ENCODE data around the gene GSDMA.
"Not testable (repeated sequence)": the region's sequence is repeated elsewhere in the genome, so short reads cannot be mapped to it uniquely, and the experiment has no call there.

The GSDMA gene

DNA sequence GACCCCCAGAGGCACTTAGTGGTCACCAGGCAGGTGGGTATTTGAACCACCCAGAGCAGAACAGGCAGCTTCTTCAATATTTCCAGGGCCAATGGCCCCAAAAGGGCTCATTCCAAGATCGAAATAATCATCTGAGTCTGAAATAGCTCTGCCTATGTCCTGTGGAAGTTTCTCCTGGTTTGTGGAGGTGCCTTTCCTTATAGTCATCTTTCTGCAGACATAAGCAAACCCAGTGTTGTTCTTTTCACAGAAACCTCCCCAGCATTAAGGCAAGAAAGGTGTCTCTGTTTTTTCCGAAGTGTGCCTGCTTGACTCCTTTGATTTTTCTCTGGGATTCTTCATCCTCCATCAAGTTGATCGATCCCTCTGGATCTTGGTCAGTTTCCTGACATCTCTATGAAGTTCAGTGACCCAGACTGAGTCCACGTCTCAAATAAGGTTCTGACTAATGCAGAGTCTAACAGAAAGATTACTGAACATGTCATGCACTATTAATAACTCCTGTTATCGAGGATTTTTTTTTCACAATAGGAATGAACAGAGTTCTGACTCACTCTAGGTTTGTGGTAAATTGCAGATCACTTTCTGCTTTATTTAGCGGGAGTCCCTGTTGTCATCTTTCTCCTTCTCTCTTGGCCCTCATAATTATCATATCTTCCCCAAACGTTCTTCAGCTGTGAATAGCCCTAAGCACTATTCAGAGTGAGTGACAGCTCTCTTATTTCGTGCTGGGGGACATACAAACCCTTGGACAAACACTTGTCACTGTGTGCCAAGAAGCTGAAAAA, 33.8 kb upstream of the GSDMA start:
- DNase-seq: peak in 2 of 58 donors; percentile 3 to 20

DNA sequence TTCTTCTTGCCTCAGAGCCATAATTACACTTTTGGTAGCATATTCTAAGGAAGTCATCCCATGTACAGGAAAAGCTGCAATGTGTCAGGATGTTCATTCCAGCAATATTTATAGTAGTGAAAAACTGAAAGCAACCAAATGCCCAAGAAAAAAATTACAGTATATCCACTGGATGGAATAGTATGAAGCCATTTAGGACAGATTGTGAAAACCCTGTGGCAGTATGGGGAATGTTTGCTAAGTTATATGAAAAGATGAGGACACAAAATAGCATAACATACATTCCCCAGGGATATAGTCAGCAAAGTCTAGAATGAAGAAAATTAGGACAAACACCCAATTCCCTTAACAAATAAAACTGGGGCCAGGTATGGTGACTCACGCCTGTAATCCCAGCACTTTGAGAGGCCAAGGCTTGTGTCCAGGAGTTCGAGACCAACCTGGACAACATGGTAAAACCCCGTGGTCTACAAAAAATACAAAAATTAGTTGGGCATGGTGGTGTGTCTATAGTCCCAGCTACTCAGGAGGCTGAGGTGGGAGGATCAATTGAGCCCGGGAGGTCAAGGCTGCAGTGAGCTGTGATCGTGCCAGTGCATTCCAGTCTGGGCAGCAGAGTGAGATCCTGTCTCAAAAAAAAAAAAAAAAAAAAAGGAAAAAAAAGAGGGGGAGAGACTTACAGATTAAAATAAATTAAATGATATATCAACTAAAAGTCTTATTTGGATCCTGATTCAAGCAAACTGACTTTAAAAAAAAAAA, 33.0 kb upstream of the GSDMA start:
- DNase-seq: no peak

DNA sequence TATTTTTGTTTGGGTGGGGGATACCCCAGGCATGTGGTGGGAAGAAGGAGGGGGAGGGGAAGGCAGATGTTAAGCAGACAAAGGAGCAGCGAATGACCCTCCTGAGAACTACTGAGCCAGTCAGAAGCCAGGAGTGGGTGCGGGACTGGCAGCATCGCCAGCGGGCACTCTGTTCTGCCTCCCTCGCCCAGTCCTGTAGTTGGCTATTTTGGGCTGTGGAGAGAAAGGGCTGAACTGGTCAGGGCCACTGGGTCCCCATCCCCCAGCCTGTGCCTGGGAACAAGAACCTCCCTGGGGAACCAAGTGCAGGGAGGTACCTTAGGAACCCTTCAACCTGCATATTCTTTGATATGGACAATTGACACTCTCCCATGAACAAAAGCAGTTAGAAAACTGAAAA, 28.9 kb upstream of the GSDMA start:
- no peak for DNase-seq

DNA sequence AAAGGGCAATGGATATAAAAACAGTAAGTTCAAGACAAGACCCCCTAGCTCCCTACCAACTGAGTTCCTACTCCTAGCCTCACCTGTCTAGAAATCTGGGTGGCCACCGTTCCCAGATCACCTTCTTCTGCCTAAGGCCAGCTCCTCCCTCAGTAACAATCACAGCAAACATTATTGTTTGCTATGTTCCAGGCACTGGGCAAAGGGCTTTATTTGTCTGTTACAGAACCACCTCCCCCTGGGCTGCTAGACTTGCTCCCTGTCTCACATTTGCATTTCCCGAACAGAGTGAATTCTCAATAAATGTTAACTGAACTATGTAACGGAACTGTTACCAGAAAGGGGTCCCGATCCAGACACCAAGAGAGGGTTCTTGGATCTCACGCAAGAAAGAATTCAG, 28.5 kb upstream of the GSDMA start:
- no peak for DNase-seq

DNA sequence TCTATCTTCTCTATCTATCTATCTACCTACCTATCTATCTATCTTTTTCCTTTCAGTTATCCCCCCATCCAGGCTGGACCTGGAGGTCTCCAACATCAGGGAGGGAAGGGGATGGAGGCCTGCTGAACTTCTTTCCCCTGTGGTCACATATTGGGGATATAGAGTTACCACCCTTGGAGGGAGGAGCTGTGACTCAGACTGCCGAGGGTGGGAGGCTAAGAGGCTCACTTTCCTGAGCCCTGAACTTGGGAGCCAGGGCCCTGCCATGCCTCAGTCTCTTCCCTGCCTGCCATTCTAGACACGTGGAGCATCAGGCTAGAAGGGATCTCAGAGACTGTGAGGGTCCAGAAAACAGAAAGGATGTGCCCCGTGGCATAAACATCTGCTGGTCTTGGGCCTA, 26.9 kb upstream of the GSDMA start:
- DNase-seq: no peak

DNA sequence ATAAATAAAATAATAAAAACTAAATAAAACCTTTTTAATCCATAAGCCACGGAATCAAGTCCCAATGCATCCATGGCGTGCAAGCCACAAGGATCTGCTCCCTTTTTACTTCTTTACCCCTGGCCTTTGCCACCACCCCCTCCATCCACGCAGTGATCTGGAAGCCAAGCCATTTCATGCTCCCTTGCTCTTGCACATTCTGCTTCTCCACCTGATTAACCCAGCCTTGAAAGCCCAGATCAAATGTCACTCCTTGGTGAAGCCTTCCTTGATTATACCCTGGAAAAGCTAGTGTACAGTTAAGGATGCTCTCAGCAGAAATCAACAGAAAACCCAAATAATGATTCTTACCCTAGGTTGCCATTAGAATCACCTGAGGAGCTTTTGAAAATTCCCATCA, 25.4 kb upstream of the GSDMA start:
- no peak for DNase-seq

DNA sequence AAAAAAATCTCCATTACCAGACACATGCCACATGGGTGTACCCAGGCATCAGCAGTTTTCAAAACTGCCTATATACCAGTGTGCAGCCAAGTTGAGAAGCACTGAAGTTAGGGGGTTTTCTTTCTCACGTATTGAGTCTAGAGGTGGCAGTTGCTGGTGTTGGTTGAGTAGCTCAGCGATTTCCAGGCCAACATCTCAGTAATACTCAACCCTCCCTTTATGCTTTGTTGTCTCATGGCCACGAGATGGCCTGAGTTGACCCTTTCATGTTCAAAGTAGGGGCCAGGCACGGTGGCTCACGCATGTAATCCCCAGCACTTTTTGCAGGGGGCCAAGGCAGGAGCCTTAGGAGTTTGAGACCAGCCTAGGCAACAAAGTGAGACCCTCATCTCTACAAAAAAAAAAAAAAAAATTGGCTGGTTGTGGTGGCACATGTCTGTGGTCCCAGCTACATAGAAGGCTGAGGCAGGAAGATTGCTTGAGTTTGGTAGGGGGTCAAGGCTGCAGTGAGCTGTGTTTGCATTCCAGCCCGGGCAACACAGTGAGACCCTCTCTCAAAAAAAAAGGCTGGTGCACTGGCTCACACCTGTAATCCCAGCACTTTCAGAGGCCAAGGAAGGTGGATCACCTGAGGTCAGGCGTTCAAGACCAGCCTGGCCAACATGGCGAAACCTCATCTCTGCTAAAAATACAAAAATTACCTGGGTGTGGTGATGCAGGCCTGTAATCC, 24.5 kb upstream of the GSDMA start:
- DNase-seq: no peak

DNA sequence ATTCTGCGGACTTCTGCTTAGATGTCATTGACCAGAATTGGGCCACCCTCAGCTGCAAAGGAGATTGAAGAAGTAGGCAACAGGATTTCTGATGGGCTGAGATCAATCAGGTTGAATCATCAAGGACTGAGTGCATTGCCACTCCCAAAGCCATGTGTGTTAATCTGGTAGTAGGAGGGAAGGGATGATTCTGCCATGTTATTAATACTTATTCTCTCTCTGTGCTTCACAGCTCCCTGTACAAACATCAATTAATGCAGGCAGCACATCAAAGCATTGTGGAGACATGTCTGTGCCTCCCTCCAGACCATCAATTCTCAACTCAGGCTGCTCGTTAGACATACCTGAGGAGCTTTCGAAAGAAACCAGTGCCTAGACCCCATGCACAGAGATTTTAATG, 23.7 kb upstream of the GSDMA start:
- no peak for DNase-seq

DNA sequence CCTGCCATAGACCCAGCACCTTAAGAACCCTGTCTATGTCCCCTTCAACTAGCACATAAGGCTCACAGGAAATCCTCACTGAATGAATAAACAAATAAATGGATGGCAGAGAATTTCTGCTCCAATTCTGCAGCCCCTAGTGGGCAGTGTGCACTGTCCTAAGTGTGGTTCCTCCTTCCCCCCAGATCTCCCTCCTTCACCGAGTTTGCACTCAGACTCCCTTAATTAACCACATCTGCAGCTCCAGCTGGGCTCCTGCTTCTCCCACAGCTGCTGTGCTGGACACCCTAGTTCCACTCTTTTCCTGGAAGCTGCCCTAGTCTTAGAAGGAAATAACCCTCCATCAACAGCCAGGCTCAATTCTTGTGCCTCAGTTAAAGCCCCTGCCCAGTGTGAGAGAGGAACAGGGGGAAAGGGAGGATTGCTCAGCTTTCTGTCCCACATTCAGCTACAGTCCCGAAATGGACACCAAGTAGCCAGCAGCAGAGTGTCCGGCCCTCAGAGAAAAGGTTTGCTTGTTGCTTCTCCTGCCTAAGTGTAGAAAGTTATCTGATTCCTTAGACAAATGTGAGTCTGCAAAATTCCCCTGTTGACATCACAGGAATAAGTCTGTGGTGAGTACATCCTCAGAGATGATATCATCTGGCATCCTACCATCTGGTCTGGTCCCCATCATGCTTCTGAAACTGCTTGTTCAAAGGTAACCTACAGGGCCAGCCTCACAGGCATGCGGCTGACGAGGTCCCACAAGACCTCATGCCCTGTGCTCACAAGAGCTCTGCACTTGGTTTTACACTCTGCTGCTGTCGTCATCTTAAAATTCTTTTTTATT, 23.0 kb upstream of the GSDMA start:
- no peak for DNase-seq

DNA sequence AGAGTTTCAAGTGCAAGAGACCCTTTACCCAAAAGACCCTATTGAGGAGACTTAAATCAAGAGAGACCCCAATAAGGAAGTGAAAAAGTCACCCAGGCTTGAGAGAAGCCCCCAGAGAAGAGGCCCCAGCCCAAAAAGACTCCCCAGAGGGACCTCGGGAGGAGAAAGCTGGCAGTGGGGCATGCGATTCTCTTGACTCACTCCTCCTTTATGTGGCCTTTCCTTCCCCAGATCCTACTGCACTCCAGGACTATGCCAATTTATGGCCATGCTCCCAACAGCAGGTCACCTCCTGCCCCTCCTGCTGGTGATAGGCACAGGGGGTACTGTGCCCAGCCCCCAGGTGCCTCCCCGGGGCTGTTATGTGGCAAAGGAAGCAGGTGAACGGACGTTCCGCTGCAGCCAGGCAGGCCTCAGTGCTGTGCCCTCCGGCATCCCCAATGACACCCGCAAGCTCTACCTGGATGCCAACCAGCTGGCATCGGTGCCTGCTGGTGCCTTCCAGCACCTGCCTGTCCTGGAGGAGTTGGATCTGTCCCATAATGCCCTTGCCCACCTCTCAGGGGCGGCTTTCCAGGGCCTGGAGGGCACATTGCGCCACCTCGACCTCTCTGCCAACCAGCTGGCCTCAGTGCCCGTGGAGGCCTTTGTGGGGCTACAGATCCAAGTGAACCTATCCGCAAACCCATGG, 19.0 kb upstream of the GSDMA start:
- DNase-seq: no peak

DNA sequence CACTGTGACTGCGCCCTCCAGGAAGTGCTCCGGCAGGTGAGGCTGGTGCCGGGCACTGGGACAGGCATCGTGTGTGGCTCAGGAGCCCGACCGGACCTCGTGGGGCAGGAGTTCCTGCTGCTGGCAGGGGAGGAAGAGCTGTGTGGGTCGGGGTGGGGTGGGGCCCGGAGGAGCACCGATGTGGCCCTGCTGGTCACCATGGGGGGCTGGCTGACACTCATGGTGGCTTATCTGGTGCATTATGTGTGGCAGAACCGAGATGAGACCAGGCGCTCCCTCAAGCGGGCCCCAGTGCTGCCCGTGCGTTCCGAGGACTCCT, 18.5 kb upstream of the GSDMA start:
- no peak for DNase-seq

DNA sequence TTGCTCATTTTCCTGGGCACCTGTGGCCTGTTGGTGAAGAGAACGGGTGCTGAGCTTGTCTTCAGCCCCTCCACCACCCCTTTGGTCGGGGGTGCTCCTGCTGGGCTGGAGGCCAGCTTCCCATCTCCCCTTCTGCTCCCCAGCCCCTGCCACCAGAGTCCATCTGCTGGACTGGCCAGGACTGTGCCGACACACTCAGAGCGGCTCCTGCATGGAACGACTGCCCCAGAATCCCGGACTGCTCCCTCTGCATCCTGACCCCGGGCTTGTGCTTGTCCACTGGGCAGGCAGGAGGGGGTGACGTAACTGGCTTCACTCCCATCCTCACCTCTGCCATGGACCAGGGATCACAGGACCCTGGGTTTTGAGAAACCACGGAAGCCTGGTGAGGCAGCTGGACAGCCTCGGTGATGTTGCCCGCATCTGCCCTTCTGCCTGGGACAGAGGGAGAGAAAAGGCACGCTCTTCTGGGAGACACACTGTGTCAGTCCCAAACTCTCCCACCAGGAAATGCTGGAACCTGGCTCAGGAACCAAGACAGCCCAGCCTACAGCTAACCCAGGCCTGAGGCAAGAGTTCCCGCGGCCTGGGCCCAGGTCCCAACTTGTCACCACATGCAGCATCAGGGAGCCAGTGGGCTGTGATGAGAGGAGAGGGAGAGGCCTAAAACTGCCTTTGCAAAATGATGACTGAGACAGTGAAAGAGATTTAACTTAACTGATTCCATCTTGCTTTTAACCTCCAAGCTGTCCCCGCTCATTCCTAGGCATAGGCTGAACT, 16.1 kb upstream of the GSDMA start:
- DNase-seq: no peak

DNA sequence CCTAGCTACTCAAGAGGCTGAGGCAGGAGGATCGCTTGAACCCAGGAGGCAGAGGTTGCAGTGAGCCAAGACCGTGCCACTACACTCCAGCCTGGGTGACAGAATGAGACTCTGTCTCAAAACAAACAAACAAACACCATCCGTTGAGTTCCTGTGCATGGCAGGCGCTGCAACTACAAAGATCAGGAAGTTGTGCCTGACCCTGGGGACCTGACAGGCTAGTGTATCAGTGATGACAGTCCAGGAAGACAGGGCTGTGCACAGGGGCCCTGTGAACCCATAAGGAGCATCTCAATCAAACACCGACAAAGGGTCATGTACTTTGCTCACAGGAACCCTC, 14.3 kb upstream of the GSDMA start:
- not testable (repeated sequence) for DNase-seq

DNA sequence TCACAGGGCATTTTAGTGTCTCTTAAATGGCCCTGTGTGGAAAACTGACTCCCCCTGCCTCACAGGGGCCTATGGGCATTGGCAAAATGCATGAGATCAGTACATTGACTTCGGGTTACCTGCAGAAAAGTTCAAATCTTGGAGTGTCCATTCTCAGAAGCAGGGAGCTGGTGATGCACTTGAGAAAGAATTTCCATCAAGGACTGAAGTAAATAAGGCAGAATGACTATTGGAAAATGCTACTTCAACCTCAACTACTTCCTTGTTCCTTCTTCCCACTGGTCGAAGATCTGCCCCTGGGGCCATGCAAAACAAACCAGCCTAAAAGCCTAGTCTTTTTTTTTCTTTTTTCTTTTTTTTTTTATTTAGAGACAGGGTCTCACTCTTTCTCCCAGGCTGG, 13.8 kb upstream of the GSDMA start:
- no peak for DNase-seq

DNA sequence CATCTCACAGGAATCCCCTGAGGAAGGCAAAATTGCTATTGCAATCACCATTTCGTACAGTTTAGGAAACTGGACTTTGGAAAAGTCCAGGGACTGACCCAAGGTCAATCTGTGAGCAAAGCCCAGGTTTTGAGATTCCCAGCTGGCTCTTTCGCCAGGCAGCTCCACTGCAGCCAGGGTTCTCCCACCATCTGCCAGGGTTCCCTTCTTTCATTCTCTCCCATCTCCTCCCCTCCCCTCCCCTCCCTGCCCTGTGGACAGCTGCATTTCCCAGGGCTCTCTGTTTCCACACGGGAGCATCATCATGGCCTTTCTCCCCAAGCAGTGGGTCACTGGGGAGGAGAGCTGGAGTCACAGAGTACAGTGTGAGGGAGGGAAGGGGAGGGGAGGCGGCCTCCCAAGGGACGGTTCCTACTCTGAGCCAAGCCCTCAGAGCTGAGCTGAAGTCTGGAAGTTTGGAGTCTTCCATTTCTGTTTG, 11.9 kb upstream of the GSDMA start:
- DNase-seq: no peak

DNA sequence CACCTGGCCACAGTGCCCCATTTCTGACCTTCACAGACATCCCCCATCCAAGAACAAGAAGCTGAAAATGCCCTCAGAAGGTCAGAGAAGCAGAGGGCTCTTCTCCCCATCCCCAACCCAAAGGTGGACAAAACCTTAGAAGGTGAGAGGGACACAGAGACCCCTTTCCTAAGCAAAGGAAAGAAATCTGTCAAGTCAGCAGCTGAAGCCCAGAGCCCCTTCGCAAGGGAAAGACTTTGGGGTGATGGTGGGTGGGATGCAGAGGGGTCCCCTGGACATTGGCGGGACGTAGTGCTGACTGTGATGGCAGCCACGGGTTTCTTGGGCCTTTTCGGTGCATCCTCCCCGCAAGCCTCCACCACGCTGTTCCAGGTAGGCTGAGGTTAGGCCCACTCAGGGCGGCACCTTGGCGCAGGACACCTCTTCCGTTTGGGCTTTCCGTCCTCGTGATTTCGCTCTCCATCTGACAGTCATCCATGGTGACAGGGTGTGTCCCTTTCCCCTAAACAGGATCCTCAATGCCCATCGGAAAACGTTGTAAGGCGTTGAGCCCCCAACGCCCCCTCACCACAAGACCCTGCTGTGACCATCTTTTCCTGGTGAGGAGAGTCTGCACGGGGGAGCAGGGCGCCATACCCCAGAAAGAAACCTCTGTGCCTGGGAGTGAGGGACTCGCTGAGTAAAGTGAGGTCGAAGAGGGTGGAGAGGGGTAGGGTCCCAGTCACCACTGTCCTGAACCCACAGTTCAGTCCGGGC, 10.7 kb upstream of the GSDMA start:
- DNase-seq: no peak

DNA sequence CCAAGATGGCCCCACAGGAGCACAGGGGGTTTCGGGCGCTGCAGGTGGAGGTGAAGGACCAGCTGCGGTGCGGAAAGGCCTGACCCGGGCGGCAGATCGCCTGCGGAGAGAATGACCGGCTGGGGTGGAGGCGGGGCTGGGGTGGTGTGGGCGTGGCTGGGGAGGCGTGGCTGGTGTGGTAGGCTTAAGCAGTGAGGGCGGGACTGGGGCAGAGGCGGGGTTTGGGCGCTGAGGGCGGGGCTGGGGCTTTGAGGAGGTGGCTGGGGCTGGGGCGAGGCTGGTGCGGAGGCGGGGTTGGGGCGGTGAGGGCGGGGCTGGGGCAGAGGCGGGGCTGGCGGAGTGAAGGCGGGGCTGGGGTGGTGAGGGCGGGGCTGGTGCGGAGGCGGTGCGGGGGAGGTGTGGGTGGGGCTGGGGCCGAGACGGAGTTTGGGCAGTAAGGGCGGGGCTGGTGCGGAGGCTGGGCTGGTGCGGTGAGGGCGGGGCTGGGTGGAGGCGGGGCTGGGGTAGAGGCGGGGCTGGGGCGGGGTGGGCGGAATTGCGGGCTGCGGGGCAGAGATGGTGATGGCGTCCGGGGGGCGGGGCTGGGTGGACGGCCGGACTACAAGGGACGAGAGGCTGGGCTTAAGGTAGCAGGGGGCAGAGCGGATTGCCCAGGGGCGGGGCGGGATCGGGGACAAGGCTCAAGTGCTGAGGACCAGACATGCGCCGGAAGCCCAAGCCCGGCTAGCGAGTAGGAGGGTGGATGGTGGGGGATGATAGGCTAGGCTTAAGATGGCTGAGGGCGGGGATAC, 9.9 kb upstream of the GSDMA start:
- peak; percentile 41 to 100 (median 97) for DNase-seq

DNA sequence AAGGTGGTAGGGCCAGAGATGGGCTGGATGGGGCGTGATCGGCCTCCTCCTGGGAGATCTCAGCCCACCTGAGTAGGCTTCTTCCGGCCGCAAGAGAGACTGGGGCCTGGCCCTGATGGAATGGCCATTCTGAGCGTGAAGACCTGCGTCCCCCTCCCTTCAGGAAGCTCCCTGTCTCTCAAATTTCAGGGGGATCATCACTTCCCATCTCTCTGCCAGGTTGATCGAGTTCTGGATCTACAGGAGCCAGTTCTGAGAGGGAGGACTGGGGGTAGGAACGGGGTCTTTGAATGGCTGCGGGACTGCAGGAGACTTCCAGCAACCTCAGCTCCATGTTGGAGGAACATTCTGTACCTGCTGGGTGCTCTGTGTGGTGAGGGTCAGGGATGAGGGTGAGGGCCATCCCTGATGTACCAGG, 9.3 kb upstream of the GSDMA start:
- no peak for DNase-seq
